GM12878 (cell line): ENCODE measurements around the gene TSFM. TPM values are rescaled to one million over a fixed set of nuclear protein-coding genes. Genes with fewer than 3 reads are reported as not detected.

Experiments
- ATAC-seq: fragments of 200-7000 bp; cut with Tn5 transposase; 3 replicates; pipeline ENCODE4 v1.9.1; 2020; ENCODE audit warnings: mild to moderate bottlenecking, moderate library complexity
- BruUV-seq: library from RNA; stranded (reverse); fragments of 400-500 nt; replicated peaks from 2 replicates; lab custom pipeline; 2021; lab: Mats Ljungman, UMichigan
- CTCF ChIA-PET: fragments of 300-600 bp; sonication (Branson Sonifier 250); formaldehyde crosslinking; extraction: SDS; loops from one replicate; lab custom pipeline; 2021; ENCODE audit warnings: inconsistent platforms; lab: Yijun Ruan, JAX
- POLR2A ChIA-PET: fragments of 350-600 bp; formaldehyde crosslinking; extraction: SDS; loops from one replicate; lab custom pipeline; 2021; ENCODE audit warnings: inconsistent platforms; lab: Charles Lee
- RAD21 ChIA-PET: fragments of 300-600 bp; sonication (Branson Sonifier 250); formaldehyde crosslinking; loops from one replicate; lab custom pipeline; 2023; ENCODE audit warnings: antibody characterized with exemption; ENCODE audit not compliant: unreplicated experiment; lab: Charles Lee
- SMC1A ChIA-PET: fragments of 300-600 bp; sonication (Branson Sonifier 250); formaldehyde crosslinking; loops from one replicate; lab custom pipeline; 2023; ENCODE audit not compliant: unreplicated experiment, uncharacterized antibody; lab: Charles Lee
- DNase-seq: peaks from one replicate; pipeline ENCODE4 v3.0.0-alpha.2; 2011; ENCODE audit warnings: low read depth, low spot score
- FAIRE-seq: peaks from 3 replicates; lab custom pipeline; 2011; peaks lifted over from hg19 to GRCh38; lab: Jason Lieb, UNC
- H2AFZ ChIP-seq: 2 replicates; pipeline ENCODE4 v1.6.0; 2011; ENCODE audit warnings: low read depth, low read length, control low read depth; ENCODE audit not compliant: control insufficient read depth
- H3K27ac ChIP-seq: 2 replicates; pipeline ENCODE4 v1.5.1; 2011; ENCODE audit warnings: control low read depth; ENCODE audit not compliant: control insufficient read depth, insufficient read depth
- H3K27me3 ChIP-seq, 2 experiments: replicated peaks in 1 of 2; 2 replicates each; pipeline versions ENCODE4 v1.6.0 to v1.6.1; 2011; ENCODE audit warnings: low read length in 1 of 2; ENCODE audit not compliant: control insufficient read depth in 2 of 2, insufficient read depth in 2 of 2
- H3K36me3 ChIP-seq, 2 experiments: 2 replicates each; pipeline ENCODE4 v1.5.1; 2011; ENCODE audit warnings: low read length in 1 of 2; ENCODE audit not compliant: control insufficient read depth in 2 of 2, insufficient read depth in 2 of 2
- H3K4me1 ChIP-seq: 2 replicates; pipeline ENCODE4 v1.6.1; 2011; ENCODE audit warnings: mild to moderate bottlenecking, low read length, moderate library complexity, mixed read lengths; ENCODE audit not compliant: control insufficient read depth, insufficient read depth
- H3K4me2 ChIP-seq: 2 replicates; pipeline ENCODE4 v1.6.0; 2011; ENCODE audit warnings: control low read depth; ENCODE audit not compliant: control insufficient read depth, insufficient read depth
- H3K4me3 ChIP-seq: fragments of 200-600 bp; sonication (generic); 2 replicates; pipeline ENCODE4 v1.5.1; 2016
- H3K79me2 ChIP-seq: 2 replicates; pipeline ENCODE4 v1.6.0; 2011; ENCODE audit warnings: low read length; ENCODE audit not compliant: control insufficient read depth, insufficient read depth
- H3K9ac ChIP-seq: 2 replicates; pipeline ENCODE4 v1.8.0; 2011; ENCODE audit warnings: low read length, control low read depth, mixed read lengths; ENCODE audit not compliant: control insufficient read depth, insufficient read depth
- H3K9me3 ChIP-seq: replicated peaks from 3 replicates; pipeline ENCODE4 v1.5.1; 2011; ENCODE audit warnings: mild to moderate bottlenecking, low read length; ENCODE audit not compliant: control insufficient read depth, insufficient read depth
- H4K20me1 ChIP-seq: 2 replicates; pipeline ENCODE4 v1.6.0; 2011; ENCODE audit not compliant: control insufficient read depth, insufficient read depth
- ASH2L ChIP-seq: fragments of 300-600, 200-600 bp; sonication (generic); IDR thresholded peaks from 2 replicates; pipeline ENCODE4 v1.6.1; 2017; ENCODE audit warnings: low read depth, mild to moderate bottlenecking, borderline replicate concordance
- EP300 ChIP-seq, 2 experiments: fragments of 150-350 bp in 1 of 2; IDR thresholded peaks; 2 replicates each; pipeline ENCODE4 v1.6.1; 2011 to 2012; ENCODE audit warnings: low read depth in 2 of 2, low read length in 2 of 2, borderline replicate concordance in 1 of 2, improper control_type of control experiment in 1 of 2, inconsistent platforms in 1 of 2; ENCODE audit not compliant: control insufficient read depth in 1 of 2
- HSF1 ChIP-seq: fragments of 150-350 bp; IDR thresholded peaks from 2 replicates; pipeline ENCODE4 v1.6.1; 2014; ENCODE audit warnings: mild to moderate bottlenecking, low read depth, low read length
- IRF3 ChIP-seq: fragments of 450-650 bp; IDR thresholded peaks from 2 replicates; pipeline ENCODE4 v1.6.1; 2014; ENCODE audit warnings: mild to moderate bottlenecking
- JUND ChIP-seq: IDR thresholded peaks from 2 replicates; pipeline ENCODE4 v1.6.1; 2012; ENCODE audit warnings: low read depth, mild to moderate bottlenecking, low read length, improper control_type of control experiment, moderate library complexity
- KDM1A ChIP-seq: fragments of 200-600 bp; sonication (generic); IDR thresholded peaks from 2 replicates; pipeline ENCODE4 v1.6.1; 2016; ENCODE audit warnings: borderline replicate concordance
- MXI1 ChIP-seq: fragments of 150-350 bp; IDR thresholded peaks from 2 replicates; pipeline ENCODE4 v1.6.1; 2011; ENCODE audit warnings: low read depth, mild to moderate bottlenecking, inconsistent platforms, low read length, improper control_type of control experiment
- NR2F1 ChIP-seq: fragments of 450-650 bp; conservative IDR thresholded peaks from 2 replicates; pipeline ENCODE4 v1.6.1; 2017; ENCODE audit warnings: mild to moderate bottlenecking
- SPI1 ChIP-seq: IDR thresholded peaks from 2 replicates; pipeline ENCODE4 v1.6.1; 2011; ENCODE audit warnings: low read depth, mild to moderate bottlenecking, low read length, moderate library complexity, borderline replicate concordance; ENCODE audit not compliant: insufficient read depth
- SRF ChIP-seq, 2 experiments: IDR thresholded peaks; 2 replicates each; pipeline ENCODE4 v1.6.1; 2011; ENCODE audit warnings: low read depth in 2 of 2, low read length in 2 of 2, mild to moderate bottlenecking in 1 of 2, moderate library complexity in 1 of 2
- TAF1 ChIP-seq: IDR thresholded peaks from 2 replicates; pipeline ENCODE4 v1.6.1; 2011; ENCODE audit warnings: mild to moderate bottlenecking, low read depth, low read length, borderline replicate concordance
- TARDBP ChIP-seq: IDR thresholded peaks from 2 replicates; pipeline ENCODE4 v1.6.1; 2016; ENCODE audit warnings: borderline replicate concordance
- ZNF687 ChIP-seq: fragments of 450-650 bp; IDR thresholded peaks from 2 replicates; pipeline ENCODE4 v1.6.1; 2017; ENCODE audit warnings: mild to moderate bottlenecking, moderate library complexity
- WGBS: methylation state at CpG from one replicate; pipeline ENCODE4 v1.1.6; 2016; ENCODE audit warnings: low lambda C conversion rate; ENCODE audit not compliant: insufficient replicate concordance, insufficient coverage; ENCODE audit errors: missing lambda C conversion rate; 5-methylcytosine and 5-hydroxymethylcytosine counted together
- in situ Hi-C: fragments of 300-500 bp; cut with MboI; formaldehyde crosslinking; loops from 9 replicates; pipeline ENCODE4 v1.14.3; 2018; ENCODE audit warnings: mixed read lengths
- intact Hi-C: fragments of 100-400 bp; cut with micrococcal nuclease; formaldehyde crosslinking; loops from one replicate; pipeline ENCODE4 v1.14.2; 2022; ENCODE audit not compliant: unreplicated experiment
- polyA plus RNA-seq, 11 experiments: library from polyadenylated mRNA; depleted of rRNA in 4 of 11; unstranded in 6 of 11; stranded (reverse) in 5 of 11; fragments of >200 nt; fragmentation: Nextera tagmentation in 4 of 11; fragmentation: Illumina TruSeq in 1 of 11; extraction: Ambion mirVana in 4 of 11; extraction: Trizol in 1 of 11; gene quantifications; 1 replicate in 1 of 11; 2 replicates in 10 of 11; pipeline versions ENCODE4 v1.2.1 to v1.2.3, GENCODE V29; 2011 to 2016; ENCODE audit warnings: inconsistent platforms in 2 of 11, missing spikeins in 2 of 11, low read depth in 1 of 11
- total RNA-seq, 4 experiments: library from RNA; depleted of rRNA in 3 of 4; stranded (reverse); fragments of >200 nt in 3 of 4; fragmentation: Illumina TruSeq in 1 of 4; extraction: Trizol in 1 of 4; gene quantifications; 2 replicates each; pipeline versions ENCODE4 v1.2.1 to v1.2.3, GENCODE V29; 2013 to 2021

Gene TSFM
- total and polyA plus RNA-seq, 10 of the 15 experiments (the other 5 are each of a cell fraction or from before 2014, with no cell fraction given): 36.7 to 132 (median 45.6) TPM

GRCh38 chr12:57757771-57758170 lies 24.8 kb upstream of the TSFM start (continued):
- TF ChIP-seq TAF1 (no peak), NR2F1 (no peak), SRF (IDR thresholded peaks at IDR 0.05; ENCODE audit: low read depth in 2 of 2, low read length in 2 of 2) (no peak)

- intact Hi-C loops: loop anchor here (5.0 to 10.0 kb wide), 2 partner anchors 74 to 284 kb away; partner anchors contain the start of gene ARHGAP9
These were observed 23.8 kb upstream of the TSFM start for GRCh38 chr12:57758552-57759359.

More at GRCh38 chr12:57758552-57759359, 23.8 kb upstream of the TSFM start:
- DNase-seq (no peak), FAIRE-seq (no peak), ATAC-seq (no peak)
- Histone ChIP-seq H3K36me3 (peaks cover 0 to 3% of the 10 kb centered on the region in 2 experiments; a peak in 2 of 4 replicates), H3K27me3 (no peaks in the 10 kb centered on the region), H3K9me3 (no peaks in the 10 kb centered on the region; the same call in 2 of the 3 replicates), H2AFZ (no peak overlapping the region), H4K20me1 (no peaks in the 10 kb centered on the region; the same call in 1 of the 2 replicates), H3K27ac (no peak overlapping the region), H3K9ac (no peak overlapping the region), H3K4me3 (no peak overlapping the region), H3K79me2 (no peaks in the 10 kb centered on the region; the same call in 1 of the 2 replicates), H3K4me2 (no peak overlapping the region), H3K4me1 (peaks cover 15% of the 10 kb centered on the region)
- ChIA-PET POLR2A (no interaction called here), CTCF (interaction anchor here (0.7 to 2.0 kb wide), 21 partner anchors 11 to 185 kb away, joined by 3 to 11 read pairs (median 4); partner anchors contain the start of genes AVIL, EEF1AKMT3, METTL1 and OS9), RAD21 (interaction anchor here (1.1 to 1.5 kb wide), 2 partner anchors 138 to 175 kb away, joined by 3 to 4 read pairs; no protein-coding TSS in a partner anchor), SMC1A (interaction anchor here (0.5 to 1.1 kb wide), 2 partner anchors 13 to 16 kb away, joined by 3 to 5 read pairs; partner anchors contain the start of genes EEF1AKMT3 and METTL1)
- no TSS peak for BruUV-seq
- in situ Hi-C loops: no loop called here
- WGBS: 91% methylated on average over 25 of the region's 25 CpGs
- TF ChIP-seq MXI1 (no peak), SPI1 (no peak), IRF3 (no peak), ZNF687 (no peak), JUND (no peak), TARDBP (no peak), ASH2L (no peak), HSF1 (no peak), KDM1A (no peak), EP300 (IDR thresholded peaks at IDR 0.05; ENCODE audit: borderline replicate concordance in 1 of 2, control insufficient read depth in 1 of 2, low read depth in 2 of 2, low read length in 2 of 2) (no peak)
- TF ChIP-seq, all 136 proteins: peak for 0
